ENCODE data around the gene WDR45B.

WDR45B gene

DNA sequence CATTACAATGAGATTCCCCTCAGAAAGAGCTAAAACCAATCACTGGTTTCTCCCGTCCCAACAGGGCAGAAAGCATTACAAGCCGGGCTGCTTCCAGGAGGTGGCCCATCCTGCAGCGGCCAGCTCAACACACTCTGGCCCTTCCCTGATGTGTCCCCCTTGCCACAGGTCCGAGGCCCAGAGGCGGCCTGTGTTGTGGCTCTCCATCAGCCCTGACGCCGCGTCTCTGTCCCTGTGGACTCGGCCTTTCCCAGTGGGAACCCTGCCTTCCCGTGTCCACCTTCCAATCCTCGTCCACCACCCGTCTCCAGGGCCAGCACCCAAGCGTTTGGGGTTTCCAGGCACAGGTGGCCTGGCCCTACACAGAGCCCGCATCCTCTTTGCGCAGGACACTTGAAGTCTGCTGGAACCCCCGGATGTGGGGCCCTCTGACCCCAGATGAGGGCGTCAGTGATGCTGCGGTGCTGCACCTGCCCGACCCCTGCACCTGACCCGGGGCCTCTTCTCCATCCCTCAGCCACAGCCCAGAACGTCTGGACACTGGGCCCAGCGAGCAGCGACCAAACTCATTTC is 29.2 kb upstream of the WDR45B start:
- DNase-seq (ENCODE audit: low read depth) = no peak

DNA sequence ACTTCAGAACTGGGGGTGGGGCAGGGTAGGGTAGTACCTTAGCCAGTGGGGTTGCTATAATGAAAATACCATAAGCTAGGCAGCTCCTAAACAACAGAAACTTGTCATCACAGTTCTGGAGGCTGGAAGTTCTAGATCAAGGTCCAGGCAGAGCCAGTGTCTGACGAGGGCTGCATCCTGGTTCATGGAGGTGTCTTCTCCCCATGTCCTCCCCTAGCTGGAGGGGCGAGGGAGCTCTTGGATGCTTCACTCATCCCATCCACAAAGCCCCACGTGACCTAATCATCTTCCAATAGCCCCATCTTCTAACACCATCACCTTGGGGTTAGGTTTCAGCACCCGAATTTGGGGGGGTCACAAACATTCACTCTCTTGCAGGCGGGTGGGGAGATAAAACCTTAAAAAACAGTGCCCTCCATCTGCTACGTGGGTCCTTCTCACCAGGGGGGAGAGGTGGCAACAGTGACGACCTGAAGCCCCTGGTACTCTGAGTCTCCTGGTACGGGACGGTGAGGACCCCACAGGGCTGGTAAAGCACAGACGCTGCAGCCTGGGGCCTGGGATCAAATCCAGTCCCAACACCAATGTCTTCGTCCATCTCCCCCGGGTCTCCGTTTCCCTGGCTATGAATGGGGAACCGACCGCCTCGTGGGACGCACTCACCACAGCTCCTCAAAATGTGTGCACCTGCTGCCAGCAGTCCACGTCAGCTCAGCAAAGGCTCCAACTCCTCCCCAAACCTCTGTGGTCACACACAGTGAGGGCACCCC is 27.4 kb upstream of the WDR45B start:
- no peak for DNase-seq (ENCODE audit: low read depth)

DNA sequence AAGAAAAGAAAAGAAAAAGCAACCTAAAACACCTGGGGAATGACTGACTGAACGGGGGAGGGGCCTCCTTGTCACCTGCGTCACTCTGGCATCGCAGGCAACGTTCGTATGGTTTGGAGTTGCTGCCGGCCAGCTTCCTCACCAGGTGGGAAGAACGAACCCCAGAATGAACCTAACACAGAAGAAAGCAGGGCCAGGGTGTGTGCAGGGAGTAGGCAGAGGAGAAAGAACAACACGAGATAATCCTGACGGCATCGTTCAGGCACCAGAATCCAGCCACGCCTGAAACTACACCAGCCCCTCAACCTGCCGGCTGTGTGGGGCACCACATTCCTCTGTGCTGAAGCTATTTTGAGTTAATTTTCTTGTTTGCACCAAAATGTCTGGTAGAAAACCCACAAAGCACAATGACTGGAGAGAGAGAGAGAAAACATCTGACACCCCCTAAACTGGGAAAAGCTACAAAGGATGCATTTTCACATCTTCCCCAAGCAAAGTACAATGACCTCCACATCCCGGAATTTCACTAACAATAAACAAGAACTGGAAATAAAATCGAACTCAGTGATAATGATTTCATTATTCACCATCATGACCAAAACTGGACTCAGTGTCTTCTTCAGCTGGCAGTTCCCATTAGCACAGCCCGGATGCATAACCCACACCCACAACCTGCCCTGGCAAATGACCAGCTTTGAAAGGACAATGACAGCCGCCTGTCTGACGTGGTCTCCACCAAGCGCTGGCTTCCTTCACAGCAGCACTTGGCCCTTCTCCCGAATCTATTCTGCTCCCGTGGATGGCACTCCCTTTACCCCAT is 26.6 kb upstream of the WDR45B start:
- DNase-seq (ENCODE audit: low read depth) = no peak

DNA sequence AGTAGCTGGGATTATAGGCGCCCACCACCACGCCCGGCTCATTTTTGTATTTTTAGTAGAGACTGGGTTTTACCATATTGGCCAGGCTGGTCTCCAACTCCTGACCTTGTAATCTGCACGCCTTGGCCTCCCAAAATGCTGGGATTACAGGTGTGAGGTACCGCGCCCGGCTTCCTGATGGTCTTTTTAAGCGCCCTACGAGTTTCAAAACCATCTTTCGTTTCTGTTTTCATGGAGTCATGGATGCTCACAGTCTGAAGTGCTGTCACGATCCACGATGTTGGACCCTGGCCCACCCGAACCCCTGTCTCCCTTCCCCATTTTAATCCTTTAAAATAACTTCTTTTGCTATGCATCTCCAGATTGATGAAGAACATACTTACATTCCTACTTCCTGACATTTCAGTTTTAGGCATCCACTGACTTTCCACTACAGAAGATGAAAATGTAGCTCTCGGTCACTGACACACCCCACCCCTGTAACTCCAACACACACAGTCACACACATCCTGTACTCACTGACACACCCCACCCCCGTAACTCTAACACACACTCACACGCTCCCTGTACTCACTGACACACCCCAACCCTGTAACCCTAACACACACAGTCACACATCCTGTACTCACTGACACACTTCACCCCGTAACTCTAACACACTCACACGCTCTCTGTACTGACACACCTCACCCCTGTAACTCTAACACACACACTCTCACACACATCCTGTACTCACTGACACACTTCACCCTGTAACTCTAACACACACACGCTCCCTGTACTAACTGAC is 22.6 kb upstream of the WDR45B start:
- DNase-seq (ENCODE audit: low read depth) = no peak

DNA sequence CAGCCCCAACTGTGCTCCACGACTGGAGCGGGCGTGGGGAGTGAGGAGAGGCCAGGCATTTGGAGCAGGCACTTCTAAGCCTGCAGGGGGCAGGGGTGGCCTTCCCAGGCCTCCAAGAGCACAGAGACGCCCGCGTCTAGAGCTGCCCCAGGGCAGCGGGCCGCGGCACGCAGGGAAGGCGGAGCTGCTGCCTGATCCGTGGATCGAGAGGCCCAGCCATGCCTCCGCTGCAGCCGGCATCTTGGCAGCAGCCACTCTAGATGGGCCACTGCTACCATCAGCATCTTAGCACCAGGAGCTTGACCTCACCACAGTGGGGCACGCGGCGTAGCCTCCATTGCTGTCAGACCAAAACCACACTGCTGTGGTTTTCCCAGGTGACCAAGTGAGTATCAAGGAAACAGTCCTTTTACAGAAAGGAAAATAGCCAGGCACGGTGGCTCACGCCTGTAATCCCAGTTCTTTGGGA is 20.4 kb upstream of the WDR45B start:
- DNase-seq (ENCODE audit: low read depth) = peak; percentile 67

DNA sequence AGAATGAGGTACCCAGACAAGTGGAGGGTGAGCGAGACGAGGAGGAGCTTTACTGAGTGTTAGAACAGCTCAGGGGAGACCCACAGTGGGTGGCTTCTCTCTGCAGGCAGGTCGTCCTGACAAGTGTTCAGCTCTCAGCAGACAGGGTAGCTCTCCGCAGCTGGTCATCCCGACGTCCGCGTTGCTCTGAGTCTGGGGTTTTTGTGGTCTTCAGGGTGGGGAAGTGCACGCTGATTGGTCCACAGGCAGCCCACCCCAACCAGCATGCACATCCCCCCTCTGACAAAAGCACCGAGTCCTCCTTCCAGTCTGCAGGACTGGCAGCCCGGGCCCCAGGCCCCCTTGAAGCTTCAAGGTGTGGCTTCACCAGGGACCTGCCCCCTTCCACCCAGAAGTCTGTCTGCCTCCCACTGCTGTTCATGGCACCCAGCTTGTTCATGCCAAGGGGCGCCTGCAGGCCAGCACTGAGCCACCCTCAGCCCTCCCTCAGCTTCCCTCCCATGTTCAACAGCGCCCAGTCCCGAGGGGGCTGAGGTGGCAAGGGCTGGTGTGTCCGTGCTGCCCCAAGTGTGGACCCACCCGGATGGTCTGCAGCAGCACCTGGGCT is 19.9 kb upstream of the WDR45B start:
- DNase-seq (ENCODE audit: low read depth) = no peak

DNA sequence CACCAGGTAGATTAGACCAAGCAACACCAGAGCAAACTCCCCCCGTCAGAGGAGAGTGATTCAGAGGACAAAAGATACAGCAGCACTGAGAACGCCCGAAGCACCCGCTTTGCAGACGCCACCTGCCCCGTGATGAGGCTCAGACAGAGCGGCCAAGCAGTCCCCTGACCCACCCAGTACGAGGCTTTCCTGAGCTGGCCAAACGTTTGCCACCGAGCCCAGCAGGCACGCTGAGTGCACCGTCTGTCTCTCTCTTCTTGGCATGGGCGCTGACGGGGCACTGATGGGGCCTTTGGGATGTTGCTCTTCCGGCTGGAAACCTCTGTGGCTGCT is 19.4 kb upstream of the WDR45B start:
- no peak for DNase-seq (ENCODE audit: low read depth)

DNA sequence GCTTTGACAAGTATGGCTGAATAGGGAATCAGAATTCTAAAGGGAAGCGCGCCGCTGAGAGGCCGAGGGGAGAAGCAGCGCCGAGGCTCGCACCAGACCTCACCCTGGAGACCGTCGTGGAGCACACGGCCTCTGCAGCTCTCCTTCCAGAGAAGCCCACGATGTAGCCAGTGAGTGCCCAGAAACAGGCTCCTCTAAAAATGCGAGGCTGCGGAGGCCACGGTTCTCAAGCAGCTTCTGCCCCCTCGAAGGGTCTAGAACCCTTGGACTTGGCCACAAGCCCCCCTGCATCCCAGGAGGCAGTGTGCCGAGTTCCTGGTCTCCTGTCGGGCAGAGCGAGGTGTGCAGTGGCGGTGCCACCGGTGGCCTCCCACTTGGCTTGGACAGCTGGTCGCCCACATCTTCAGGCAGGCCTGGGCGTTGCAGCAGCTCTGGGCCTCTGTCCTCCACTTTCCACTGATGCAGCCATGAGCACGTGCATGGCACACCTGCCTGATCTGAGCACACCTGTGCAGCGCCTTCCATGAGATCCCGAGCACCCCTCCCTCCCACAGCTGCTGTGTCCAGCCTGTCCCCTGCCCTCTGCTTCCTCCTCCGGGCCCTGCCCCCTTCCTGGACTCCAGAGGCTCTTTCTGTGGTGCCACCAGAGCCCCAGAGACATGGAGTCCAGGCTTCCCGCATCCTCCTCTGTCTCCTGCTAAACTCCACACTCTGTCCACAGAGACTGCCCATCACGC is 18.9 kb upstream of the WDR45B start:
- no peak for DNase-seq (ENCODE audit: low read depth)

DNA sequence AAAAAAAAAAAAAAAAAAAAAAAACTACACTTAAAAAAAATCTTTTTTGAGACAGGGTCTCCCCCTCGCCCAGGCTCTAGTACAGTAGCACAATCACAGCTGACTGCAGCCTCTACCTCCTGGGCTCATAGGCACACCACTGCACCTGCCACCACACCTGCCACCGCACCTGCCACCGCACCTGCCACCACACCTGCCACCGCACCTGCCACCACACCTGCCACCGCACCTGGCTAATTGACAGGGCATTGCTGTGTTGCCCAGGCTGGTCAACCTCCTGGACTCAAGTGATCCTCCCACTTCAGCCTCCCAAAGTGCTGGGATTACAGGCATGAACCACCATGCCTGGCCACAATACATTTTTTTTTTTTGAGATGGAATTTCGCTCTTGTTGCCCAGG is 17.6 kb upstream of the WDR45B start:
- no peak for DNase-seq (ENCODE audit: low read depth)

DNA sequence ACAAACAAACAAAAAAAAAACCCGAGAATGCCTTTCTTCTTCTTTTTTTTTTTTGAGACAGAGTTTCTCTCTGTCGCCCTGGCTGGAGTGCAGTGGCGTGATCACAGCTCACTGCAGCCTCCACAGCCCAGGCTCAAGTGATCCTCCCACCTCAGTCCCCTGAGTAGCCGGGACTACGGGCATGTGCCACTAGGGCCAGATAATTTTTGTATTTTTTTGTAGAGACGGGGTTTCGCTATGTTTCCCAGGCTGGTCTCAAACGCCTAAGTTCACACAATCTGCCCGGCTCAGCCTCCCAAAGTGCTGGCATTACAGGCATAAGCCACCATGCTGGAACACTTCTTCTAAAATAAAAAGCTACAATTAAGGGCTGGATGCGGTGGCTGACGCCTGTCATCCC is 17.0 kb upstream of the WDR45B start:
- DNase-seq (ENCODE audit: low read depth) = no peak

DNA sequence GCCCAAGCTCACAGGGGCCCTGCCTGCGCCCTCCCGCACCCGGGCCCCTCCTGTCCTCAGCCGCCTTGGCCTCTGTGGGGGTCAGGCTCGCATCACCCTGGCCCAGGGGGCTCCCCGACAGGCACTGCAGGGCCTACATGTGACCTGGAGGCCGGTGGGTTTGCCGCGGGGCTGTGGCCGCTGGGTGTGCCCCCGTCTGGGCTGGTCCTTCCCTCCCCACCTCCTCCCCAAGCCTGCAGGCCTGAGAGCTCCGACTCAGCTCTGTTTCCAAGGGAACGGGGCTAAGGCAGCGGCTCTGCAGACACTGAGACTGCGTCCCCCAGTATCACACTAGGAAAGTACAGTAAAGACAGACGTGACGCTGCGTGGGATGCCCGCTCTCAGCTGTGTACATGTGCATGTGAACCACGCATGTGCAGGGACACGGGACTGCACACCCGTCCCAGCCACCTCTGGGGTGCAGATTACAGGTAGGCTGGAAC is 16.5 kb upstream of the WDR45B start:
- no peak for DNase-seq (ENCODE audit: low read depth)

DNA sequence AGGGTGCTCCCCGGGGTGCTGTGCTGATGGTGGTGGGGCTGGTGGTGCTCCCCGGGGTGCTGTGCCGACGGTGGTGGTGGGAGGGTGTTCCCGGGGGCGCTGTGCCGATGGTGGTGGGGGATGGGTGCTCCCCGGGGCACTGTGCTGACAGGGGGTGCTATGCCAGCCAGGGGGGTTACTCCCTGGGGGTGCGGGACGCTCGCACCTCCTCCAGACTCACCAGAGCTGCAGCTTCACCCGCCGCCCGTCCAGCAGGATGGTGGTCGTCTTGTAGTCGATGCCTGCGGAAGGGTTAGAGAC is 16.0 kb upstream of the WDR45B start:
- DNase-seq (ENCODE audit: low read depth) = no peak

DNA sequence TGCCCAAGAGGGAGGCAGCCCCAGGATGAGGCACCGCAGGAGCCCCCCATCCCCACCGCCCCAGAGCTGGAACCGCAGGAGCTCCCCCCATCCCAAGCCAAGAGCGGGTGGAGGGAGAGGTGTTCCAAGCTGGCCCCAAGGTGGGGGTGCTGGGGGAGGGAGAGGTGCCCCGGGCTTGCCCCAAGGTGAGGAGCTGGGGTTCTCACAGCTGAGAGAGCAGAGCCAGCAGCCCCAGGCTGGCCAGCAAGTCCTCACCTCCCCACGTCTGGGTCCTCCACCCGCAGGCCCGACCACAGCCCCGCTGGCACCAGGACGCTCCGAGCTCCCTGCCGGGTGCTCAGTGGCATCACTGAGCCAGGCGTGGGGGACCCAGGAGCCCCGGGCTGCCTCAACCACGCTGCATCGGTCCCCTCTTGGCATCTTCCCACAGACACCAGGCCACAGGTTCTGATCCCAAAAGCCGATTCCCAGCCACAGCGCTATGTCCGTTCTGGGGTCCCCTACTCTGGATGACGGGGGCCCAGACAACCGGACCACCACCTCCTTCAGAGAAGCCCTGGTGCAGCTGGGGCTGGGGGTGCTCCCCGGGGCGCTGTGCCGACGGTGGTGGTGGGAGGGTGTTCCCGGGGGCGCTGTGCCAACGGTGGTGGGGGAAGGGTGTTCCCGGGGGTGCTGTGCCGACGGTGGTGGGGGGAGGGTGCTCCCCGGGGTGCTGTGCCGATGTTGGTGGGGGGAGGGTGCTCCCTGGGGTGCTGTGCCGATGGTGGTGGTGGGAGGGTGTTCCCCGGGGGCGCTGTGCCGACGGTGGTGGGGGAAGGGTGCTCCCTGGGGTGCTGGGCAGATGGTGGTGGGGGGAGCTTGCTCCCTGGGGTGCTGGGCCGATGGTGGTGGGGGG is 15.4 kb upstream of the WDR45B start:
- DNase-seq (ENCODE audit: low read depth) = no peak

DNA sequence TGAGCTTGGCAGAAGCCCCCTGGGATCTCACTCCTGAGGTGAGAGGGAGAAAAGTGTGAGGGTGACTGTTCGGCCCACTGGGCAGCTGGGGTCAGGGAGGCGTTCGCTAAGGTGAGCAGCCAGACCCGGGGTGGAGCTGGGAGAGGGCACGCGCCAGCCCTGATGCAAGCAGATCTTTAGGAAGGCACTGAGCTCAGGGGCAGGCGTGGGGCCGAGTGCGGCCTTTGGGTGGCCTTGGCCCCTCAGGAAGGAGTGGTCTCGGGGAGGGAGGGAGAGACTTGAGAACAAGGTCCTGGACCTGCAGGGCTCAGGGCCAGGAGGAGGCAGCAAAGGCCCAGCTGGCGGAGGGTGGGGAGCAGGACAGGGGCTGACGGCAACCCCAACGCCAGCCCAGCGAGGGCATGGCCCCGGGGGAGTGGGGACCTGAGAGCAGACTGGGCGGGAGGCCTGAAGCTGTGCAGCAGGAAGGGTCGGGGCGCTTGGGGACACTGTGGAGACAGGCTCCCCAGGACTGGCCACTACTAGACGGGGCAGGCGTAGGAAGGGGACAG is 14.5 kb upstream of the WDR45B start:
- no peak for DNase-seq (ENCODE audit: low read depth)

DNA sequence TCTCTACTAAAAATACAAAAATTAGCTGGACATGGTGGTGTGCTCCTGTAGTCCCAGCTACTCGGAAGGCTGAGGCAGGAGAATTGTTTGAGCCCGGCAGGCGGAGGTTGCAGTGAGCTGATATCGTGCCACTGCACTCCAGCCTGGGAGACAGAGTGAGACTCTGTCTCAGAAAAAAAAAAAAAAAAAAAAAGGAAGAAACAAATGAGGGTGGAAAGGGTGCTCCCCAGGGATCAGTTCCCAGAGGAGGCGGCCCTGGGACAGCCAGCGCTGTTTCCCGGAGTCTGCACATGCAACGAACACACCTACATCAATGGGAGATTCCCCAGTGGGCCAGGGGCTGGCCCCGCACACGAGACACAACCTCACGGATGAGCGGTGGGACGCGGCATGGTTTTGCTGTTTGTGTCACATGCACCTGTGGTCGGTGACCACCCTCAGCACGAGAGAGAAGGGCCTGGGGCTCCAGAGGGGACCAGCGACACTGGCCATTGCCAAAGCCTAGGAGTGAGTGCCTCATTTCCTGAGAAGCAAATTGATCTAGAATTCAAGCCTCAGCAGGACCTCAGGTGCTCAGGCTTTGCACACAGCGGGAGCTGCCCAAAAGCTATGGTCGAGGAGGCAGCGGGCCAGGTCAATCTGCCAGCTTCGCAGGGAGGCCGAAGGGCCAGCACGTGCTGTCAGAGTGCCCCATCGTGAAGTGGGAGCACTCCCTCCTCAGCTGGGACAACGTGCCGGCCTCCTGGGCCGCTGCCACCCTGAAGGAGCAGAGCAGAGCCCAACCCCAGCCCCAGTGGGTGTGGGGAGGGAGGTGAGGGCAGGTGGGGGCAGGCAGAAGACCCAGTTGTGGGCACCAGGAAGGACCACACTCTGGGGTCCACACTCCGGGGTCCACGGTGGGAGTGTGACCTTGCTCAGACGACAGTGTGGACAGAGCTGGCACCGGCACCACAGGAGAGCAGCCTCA is 13.8 kb upstream of the WDR45B start:
- DNase-seq (ENCODE audit: low read depth) = no peak

DNA sequence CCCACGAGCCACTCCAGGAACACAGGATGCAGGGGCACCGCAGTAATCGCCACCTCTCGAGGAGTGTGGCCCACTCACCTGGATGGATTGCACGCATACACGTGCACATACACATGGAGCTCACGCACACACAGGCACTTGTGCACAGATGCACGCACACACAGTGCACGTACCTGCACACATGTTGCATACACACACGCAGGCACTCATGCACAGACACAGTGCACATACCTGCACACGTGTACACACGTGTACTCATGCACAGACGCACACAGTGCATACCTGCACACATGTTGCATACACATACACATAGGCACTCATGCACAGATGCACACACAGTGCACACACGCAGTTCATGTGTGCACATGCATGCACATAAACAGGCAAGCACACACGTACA is 11.6 kb upstream of the WDR45B start:
- DNase-seq (ENCODE audit: low read depth) = no peak

DNA sequence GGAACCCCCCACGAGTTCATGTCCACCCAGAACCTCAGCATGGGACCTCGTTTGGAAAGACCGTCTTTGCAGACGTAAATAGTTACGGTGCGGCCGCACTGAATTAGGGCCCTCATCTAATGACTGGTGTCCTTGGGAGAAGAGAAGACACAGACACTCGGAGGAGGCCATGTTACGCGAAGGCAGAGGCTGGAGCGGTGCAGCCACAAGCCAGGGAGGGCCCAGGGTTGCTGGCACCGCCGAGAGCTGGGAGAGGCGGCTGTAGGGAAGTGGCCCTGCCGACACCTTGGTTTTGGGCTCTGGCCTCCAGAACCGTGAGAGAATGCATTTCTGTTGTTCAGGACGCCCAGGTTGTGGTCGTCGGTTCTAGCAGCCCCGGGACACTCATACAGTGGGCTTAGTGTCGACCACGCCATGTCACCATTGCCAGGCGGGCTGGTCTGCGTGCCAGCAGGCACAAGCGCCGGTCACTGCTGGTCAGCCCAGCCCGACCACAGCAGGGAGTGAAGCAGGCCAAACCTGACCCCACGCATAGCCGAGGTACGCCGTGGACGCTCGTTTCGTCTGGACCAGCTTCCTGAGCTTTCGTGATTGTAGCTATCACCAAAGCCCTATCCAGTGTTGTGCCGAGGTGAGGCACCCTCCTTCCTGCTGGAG is 10.7 kb upstream of the WDR45B start:
- DNase-seq (ENCODE audit: low read depth) = no peak

DNA sequence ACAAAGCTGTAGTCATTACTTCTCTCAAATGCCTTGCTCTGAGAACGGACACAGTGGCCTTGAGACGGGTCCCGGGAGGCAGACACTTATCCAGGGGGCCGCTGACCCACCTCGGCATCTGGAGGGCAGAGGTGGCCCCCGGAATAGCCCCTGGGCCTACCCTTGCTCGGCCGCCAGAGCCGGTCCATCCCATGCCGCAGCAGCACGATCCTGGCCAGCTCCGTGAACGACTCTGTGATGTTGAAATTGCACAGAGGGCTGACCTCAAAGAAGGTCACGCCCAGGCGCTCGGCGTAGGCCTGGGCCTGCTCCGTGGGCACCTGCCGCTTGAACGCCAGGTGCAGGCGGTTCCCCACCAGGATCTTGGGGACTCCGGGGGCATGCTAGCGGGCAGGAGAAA is 10.1 kb upstream of the WDR45B start:
- no peak for DNase-seq (ENCODE audit: low read depth)

All from amniotic epithelial cell (primary cell).